OCI-LY1 (cell line): ENCODE results near the gene ANKRD60.

Experiments
- H2AFZ ChIP-seq: fragments of 200-600 bp; sonication (generic), shearing (Covaris generic); 2 replicates; pipeline ENCODE4 v1.6.0; 2014; ENCODE audit warnings: antibody characterized with exemption, mild to moderate bottlenecking, low read length
- H3F3A ChIP-seq: fragments of 200-600 bp; sonication (generic), shearing (Covaris generic); 2 replicates; pipeline ENCODE4 v1.6.0; 2014; ENCODE audit warnings: mild to moderate bottlenecking, antibody characterized with exemption, low read length, moderate library complexity; ENCODE audit not compliant: insufficient read depth
- H3K27ac ChIP-seq: fragments of 200-600 bp; sonication (generic); 2 replicates; pipeline ENCODE4 v1.5.1; 2014; ENCODE audit warnings: low read length, mixed run types, mild to moderate bottlenecking, low read depth; ENCODE audit not compliant: poor library complexity, severe bottlenecking
- H3K27me3 ChIP-seq: fragments of 200-600 bp; sonication (generic); 2 replicates; pipeline ENCODE4 v1.6.0; 2014; ENCODE audit warnings: antibody characterized with exemption, mild to moderate bottlenecking, low read length, moderate library complexity; ENCODE audit not compliant: insufficient read depth
- H3K36me3 ChIP-seq: fragments of 200-600 bp; sonication (generic); 2 replicates; pipeline ENCODE4 v1.6.1; 2014; ENCODE audit warnings: mild to moderate bottlenecking, antibody characterized with exemption, low read length, moderate library complexity, mixed read lengths; ENCODE audit not compliant: insufficient read depth
- H3K4me1 ChIP-seq: fragments of 200-600 bp; sonication (generic); 2 replicates; pipeline ENCODE4 v1.5.1; 2014; ENCODE audit warnings: mild to moderate bottlenecking, low read length, moderate library complexity; ENCODE audit not compliant: insufficient read depth, severe bottlenecking
- H3K4me2 ChIP-seq: fragments of 200-600 bp; sonication (generic), shearing (Covaris generic); 2 replicates; pipeline ENCODE4 v1.6.1; 2014; ENCODE audit warnings: low read length
- H3K4me3 ChIP-seq: fragments of 200-600 bp; sonication (generic); 2 replicates; pipeline ENCODE4 v1.5.1; 2014; ENCODE audit warnings: low read length, low read depth, mild to moderate bottlenecking, mixed read lengths; ENCODE audit not compliant: poor library complexity, severe bottlenecking
- H3K79me2 ChIP-seq: fragments of 200-600 bp; shearing (Covaris generic); 2 replicates; pipeline ENCODE4 v1.6.1; 2016; ENCODE audit warnings: mixed run types, low read length, mixed read lengths; ENCODE audit not compliant: insufficient read depth
- H3K9ac ChIP-seq: fragments of 200-600 bp; sonication (generic), shearing (Covaris generic); 2 replicates; pipeline ENCODE4 v1.6.1; 2014; ENCODE audit warnings: mild to moderate bottlenecking, low read length, mixed read lengths
- H3K9me2 ChIP-seq: fragments of 200-600 bp; sonication (generic), shearing (Covaris generic); 2 replicates; pipeline ENCODE4 v1.6.1; 2014; ENCODE audit warnings: low read depth, mild to moderate bottlenecking, low read length, mixed read lengths
- H3K9me3 ChIP-seq: fragments of 200-600 bp; shearing (Covaris generic); 2 replicates; pipeline ENCODE4 v1.6.1; 2014; ENCODE audit warnings: low read length, mixed read lengths
- H4K20me1 ChIP-seq: fragments of 200-600 bp; sonication (generic), shearing (Covaris generic); 2 replicates; pipeline ENCODE4 v1.6.0; 2016; ENCODE audit warnings: mild to moderate bottlenecking, low read length; ENCODE audit not compliant: insufficient read depth
- EZH2 ChIP-seq: fragments of 200-600 bp; sonication (generic), shearing (Covaris generic); IDR thresholded peaks from 2 replicates; pipeline ENCODE4 v1.8.0; 2017; ENCODE audit warnings: borderline replicate concordance, mixed run types, mild to moderate bottlenecking, antibody characterized with exemption, low read length, moderate library complexity, mixed read lengths
- TF ChIP-seq, protein P1 (sequence below): fragments of 200-600 bp; sonication (generic), shearing (Covaris generic); IDR thresholded peaks from 2 replicates; pipeline ENCODE4 v1.5.1; 2017; ENCODE audit warnings: mild to moderate bottlenecking, antibody characterized with exemption, low read length, moderate library complexity, mixed read lengths

Gene ANKRD60

DNA sequence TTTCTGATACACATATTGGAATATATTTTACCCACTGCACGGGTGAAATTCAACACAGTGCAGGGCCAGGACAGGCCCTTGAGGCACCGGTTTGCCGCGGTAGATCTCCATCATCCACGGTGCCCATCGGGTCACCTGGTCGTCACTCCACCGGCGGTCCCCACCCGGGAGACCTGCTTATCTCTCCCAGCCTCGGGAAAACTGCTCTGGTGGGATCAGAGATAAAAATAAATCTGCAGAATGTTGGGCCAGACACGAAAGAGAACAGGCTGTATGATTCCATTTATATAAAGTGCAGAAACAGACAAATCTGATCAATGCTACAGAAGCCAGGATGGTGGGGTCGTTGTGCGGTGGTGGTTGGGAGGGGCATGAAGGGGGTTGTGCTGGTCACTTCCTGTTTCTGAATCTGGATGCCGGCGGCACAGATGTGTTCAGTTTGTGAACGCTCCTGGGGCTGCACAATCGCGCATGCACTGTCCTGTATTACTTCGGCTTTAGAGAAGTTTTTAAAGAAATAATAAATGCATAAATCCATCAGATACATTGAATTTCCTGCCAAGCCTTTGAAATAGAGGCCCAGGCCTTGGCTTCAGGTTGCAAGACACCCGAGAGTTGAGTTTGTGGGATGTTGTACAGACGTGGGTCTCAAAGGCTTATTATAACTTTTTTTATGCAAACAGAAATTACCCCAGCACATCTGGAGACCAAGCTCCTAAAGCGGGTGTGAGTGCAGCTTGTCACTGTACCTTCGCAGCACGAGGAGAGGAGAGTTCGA, 54.3 kb downstream of the ANKRD60 start:
- Histone ChIP-seq H3K4me2 (no peak overlapping the region), H3K27ac (no peak overlapping the region), H3K79me2 (no peaks in the 10 kb centered on the region), H2AFZ (no peak overlapping the region), H3K4me1 (no peaks in the 10 kb centered on the region), H3K36me3 (no peaks in the 10 kb centered on the region), H3K9me2 (no peaks in the 10 kb centered on the region), H3K9ac (no peak overlapping the region), H3K4me3 (no peak overlapping the region), H3F3A (no peaks in the 10 kb centered on the region), H4K20me1 (no peaks in the 10 kb centered on the region), H3K27me3 (0 out of 2 replicates have a peak, but pooled peaks cover 7% of the 10 kb centered on the region), H3K9me3 (no peaks in the 10 kb centered on the region)
- TF ChIP-seq EZH2 = no peak
- TF ChIP-seq, protein P1, sequence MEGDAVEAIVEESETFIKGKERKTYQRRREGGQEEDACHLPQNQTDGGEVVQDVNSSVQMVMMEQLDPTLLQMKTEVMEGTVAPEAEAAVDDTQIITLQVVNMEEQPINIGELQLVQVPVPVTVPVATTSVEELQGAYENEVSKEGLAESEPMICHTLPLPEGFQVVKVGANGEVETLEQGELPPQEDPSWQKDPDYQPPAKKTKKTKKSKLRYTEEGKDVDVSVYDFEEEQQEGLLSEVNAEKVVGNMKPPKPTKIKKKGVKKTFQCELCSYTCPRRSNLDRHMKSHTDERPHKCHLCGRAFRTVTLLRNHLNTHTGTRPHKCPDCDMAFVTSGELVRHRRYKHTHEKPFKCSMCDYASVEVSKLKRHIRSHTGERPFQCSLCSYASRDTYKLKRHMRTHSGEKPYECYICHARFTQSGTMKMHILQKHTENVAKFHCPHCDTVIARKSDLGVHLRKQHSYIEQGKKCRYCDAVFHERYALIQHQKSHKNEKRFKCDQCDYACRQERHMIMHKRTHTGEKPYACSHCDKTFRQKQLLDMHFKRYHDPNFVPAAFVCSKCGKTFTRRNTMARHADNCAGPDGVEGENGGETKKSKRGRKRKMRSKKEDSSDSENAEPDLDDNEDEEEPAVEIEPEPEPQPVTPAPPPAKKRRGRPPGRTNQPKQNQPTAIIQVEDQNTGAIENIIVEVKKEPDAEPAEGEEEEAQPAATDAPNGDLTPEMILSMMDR = no peak

DNA sequence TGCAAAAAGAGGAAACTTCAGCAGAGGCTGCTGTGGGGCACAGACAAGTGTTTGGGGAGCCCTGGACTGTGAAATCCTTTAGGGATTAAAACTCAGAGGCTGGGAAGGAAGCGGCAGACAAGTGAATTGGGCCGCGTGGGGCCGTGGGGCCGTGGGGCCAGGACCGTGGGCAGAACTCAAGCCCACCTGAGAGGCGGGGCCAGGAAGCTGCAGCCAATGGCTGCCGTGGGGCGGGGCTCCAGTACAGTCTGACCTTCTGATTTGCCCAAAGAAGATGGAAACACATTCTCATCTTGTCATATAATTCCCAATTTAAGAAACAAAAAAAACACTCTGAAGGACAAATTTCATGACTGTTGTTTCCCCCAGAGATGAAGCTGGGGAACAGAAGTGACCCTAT, 55.4 kb downstream of the ANKRD60 start:
- no peaks in the 10 kb centered on the region for H3K79me2 ChIP-seq
- H4K20me1 ChIP-seq = no peaks in the 10 kb centered on the region
- no peak overlapping the region for H2AFZ ChIP-seq
- H3K4me2 ChIP-seq = no peak overlapping the region
- no peaks in the 10 kb centered on the region for H3K9me3 ChIP-seq
- H3F3A ChIP-seq = no peaks in the 10 kb centered on the region
- TF ChIP-seq EZH2 = no peak
- no peaks in the 10 kb centered on the region for H3K9me2 ChIP-seq
- no peak overlapping the region for H3K9ac ChIP-seq
- no peak overlapping the region for H3K4me3 ChIP-seq
- no peak overlapping the region for H3K27ac ChIP-seq
- no peaks in the 10 kb centered on the region for H3K4me1 ChIP-seq
- 0 out of 2 replicates have a peak, but pooled peaks cover 7% of the 10 kb centered on the region for H3K27me3 ChIP-seq
- no peaks in the 10 kb centered on the region for H3K36me3 ChIP-seq

DNA sequence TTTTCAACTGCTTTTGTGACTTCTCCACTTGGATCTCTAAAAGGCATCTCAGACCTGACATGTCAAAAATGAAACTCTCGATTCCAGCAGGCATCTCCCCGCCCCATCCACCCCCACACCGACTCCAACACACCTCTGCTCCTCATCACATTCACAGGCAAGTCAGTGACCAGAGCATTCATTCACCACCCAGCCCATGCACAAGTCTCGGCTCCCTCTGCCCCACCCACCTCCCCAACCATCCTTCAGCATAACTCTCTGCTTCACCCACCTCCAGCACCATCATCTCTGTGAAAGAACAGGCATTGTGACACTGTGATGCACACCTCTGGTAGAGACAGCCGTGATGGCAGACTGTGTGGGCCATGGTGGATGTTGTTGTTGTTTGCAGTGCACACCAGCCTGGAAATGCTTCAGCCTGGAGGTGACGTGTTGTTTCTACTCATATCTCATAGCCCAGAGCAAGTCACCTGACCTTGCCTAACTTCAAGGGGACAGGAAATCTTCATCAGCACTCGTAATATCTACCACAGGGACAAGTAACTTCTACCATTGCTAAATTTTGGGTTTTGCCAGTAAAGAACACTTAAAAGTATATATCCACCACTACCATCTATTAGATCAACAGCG, 56.5 kb downstream of the ANKRD60 start:
- H3K4me2 ChIP-seq = no peak overlapping the region
- no peak overlapping the region for H2AFZ ChIP-seq
- H3F3A ChIP-seq = no peaks in the 10 kb centered on the region
- no peaks in the 10 kb centered on the region for H3K9me2 ChIP-seq
- H3K27me3 ChIP-seq = 0 out of 2 replicates have a peak, but pooled peaks cover 4% of the 10 kb centered on the region
- no peaks in the 10 kb centered on the region for H3K36me3 ChIP-seq
- TF ChIP-seq, protein P1 = no peak
- TF ChIP-seq EZH2 = no peak
- no peaks in the 10 kb centered on the region for H3K4me1 ChIP-seq
- H3K79me2 ChIP-seq = no peaks in the 10 kb centered on the region
- no peaks in the 10 kb centered on the region for H3K9me3 ChIP-seq
- H3K4me3 ChIP-seq = no peak overlapping the region
- no peak overlapping the region for H3K27ac ChIP-seq
- no peak overlapping the region for H3K9ac ChIP-seq
- H4K20me1 ChIP-seq = no peaks in the 10 kb centered on the region

DNA sequence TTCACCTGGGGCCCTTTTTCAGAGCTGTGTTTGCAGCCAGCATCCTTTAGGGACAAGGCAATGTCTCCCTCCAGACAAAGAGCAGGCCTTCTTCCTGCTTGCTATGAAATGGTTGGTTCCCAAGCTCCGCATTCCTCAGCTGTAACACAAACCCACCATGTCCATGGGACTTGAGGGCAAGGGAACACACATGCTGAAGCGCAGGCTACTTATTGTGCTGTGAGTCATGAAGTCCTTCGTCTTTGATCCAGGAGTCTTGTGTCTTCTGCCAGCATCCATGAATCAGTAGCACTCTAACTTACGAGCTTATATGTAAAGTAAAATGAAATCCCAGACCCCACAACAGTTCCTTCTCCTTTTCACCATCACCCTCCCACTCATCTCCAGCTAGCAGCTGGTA, 59.0 kb downstream of the ANKRD60 start:
- H3K9ac ChIP-seq = no peak overlapping the region
- no peaks in the 10 kb centered on the region for H3K36me3 ChIP-seq
- H3K79me2 ChIP-seq = no peaks in the 10 kb centered on the region
- no peaks in the 10 kb centered on the region for H3K9me2 ChIP-seq
- TF ChIP-seq, protein P1 = no peak
- no peak for TF ChIP-seq EZH2
- no peak overlapping the region for H2AFZ ChIP-seq
- no peak overlapping the region for H3K27ac ChIP-seq
- H4K20me1 ChIP-seq = no peaks in the 10 kb centered on the region
- no peaks in the 10 kb centered on the region for H3K4me1 ChIP-seq
- no peaks in the 10 kb centered on the region for H3F3A ChIP-seq
- H3K4me2 ChIP-seq = no peak overlapping the region
- H3K9me3 ChIP-seq = no peaks in the 10 kb centered on the region
- H3K4me3 ChIP-seq = no peak overlapping the region
- H3K27me3 ChIP-seq = 0 out of 2 replicates have a peak, but pooled peaks cover 3% of the 10 kb centered on the region
